Peyer's patch (tissue), 4 donors: ENCODE measurements around the gene B9D1.

ENCODE experiments used
- CTCF ChIP-seq, 6 experiments: fragments of 450-650 bp in 4 of 6; fragments of 200-600 bp in 2 of 6; sonication (generic) in 1 of 6; IDR thresholded peaks; one replicate each; pipeline ENCODE4 v1.5.1; 2017 to 2019; ENCODE audit warnings: antibody characterized with exemption in 6 of 6, mild to moderate bottlenecking in 3 of 6, moderate library complexity in 1 of 6
- POLR2A ChIP-seq, 2 donors: fragments of 450-650 bp; IDR thresholded peaks; one replicate each; pipeline ENCODE4 v1.5.1; 2017; ENCODE audit warnings: antibody characterized with exemption in 2 of 2, mild to moderate bottlenecking in 2 of 2, moderate library complexity in 2 of 2

DNA sequence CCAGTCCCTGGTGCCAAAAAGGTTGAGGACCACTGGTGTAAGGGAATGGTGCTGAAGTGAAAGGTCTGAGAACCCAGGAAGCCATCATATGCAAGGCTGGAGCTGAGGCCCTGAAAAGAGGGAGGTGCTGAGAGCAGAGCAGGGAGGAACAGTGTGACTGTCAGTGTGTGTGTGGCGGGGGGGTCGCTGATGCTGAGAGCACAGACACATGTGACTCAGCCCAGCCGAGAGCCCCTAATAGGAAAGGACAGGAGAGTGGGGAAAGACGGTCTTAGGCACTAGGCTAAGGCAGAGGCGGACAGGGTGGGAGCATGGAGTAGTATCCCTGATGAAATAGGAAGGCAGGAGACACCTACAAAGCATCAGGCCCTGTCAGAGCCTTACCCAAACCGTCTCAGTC is 1.2 kb downstream of the B9D1 start:
- TF ChIP-seq CTCF (IDR thresholded peaks at IDR 0.05) (no peak), POLR2A (IDR thresholded peaks at IDR 0.05) (no peak)
